Upper lobe of left lung (tissue), 4 donors: ENCODE data around the gene ABCG8.

ENCODE experiments used
- EP300 ChIP-seq, 4 donors: sonication (generic); formaldehyde crosslinking; IDR thresholded peaks; one replicate each; pipeline ENCODE4 v1.5.1; 2017; ENCODE audit warnings: antibody characterized with exemption in 4 of 4, control low read depth in 2 of 4
- POLR2A ChIP-seq, 4 donors: fragments of 450-650 bp; IDR thresholded peaks; one replicate each; pipeline ENCODE4 v1.5.1; 2016 to 2017; ENCODE audit warnings: antibody characterized with exemption in 4 of 4, mild to moderate bottlenecking in 2 of 4
- POLR2AphosphoS5 ChIP-seq, 2 donors: sonication (generic); formaldehyde crosslinking; IDR thresholded peaks; one replicate each; pipeline ENCODE4 v1.5.1; 2017; ENCODE audit warnings: antibody characterized with exemption in 2 of 2

- no peak for TF ChIP-seq POLR2A (IDR thresholded peaks at IDR 0.05)
- TF ChIP-seq EP300 (IDR thresholded peaks at IDR 0.05) = no peak
- TF ChIP-seq POLR2AphosphoS5 (IDR thresholded peaks at IDR 0.05) = no peak
These were observed 40.5 kb downstream of the ABCG8 start for GRCh38 chr2:43879261-43879660.
